GM12878 (cell line): Measurements from ENCODE around the gene UBXN4. TPM values are rescaled to one million over a fixed set of nuclear protein-coding genes. Genes with fewer than 3 reads are reported as not detected.

Source experiments
- ATF3 ChIP-seq: IDR thresholded peaks from 2 replicates; pipeline ENCODE4 v1.6.1; 2011; ENCODE audit warnings: low read depth, mild to moderate bottlenecking, low read length, moderate library complexity, borderline replicate concordance; ENCODE audit errors: extremely low read depth
- BHLHE40 ChIP-seq, 2 experiments: fragments of 450-650 bp in 1 of 2; IDR thresholded peaks; 2 replicates each; pipeline ENCODE4 v1.6.1; 2011 to 2017; ENCODE audit warnings: low read depth in 2 of 2, borderline replicate concordance in 1 of 2, improper control_type of control experiment in 1 of 2, low read length in 1 of 2, mild to moderate bottlenecking in 1 of 2
- BRCA1 ChIP-seq: IDR thresholded peaks from 2 replicates; pipeline ENCODE4 v1.6.1; 2011; ENCODE audit warnings: low read depth, low read length, improper control_type of control experiment
- CHD4 ChIP-seq: fragments of 200-600 bp; sonication (generic); IDR thresholded peaks from 2 replicates; pipeline ENCODE4 v1.6.1; 2016; ENCODE audit warnings: mild to moderate bottlenecking
- CREM ChIP-seq: IDR thresholded peaks from 2 replicates; pipeline ENCODE4 v1.6.1; 2014; ENCODE audit warnings: antibody characterized with exemption, low read depth
- ESRRA ChIP-seq: IDR thresholded peaks from 2 replicates; pipeline ENCODE4 v1.6.1; 2012; ENCODE audit warnings: mild to moderate bottlenecking, low read length, improper control_type of control experiment
- HDAC6 ChIP-seq: fragments of 200-600 bp; sonication (generic); IDR thresholded peaks from one replicate; pipeline ENCODE4 v1.8.0; 2017; ENCODE audit warnings: antibody characterized with exemption; ENCODE audit not compliant: unreplicated experiment
- NFYB ChIP-seq: IDR thresholded peaks from 2 replicates; pipeline ENCODE4 v1.6.1; 2011; ENCODE audit warnings: low read depth, mild to moderate bottlenecking, low read length, improper control_type of control experiment, moderate library complexity; ENCODE audit not compliant: insufficient read depth
- RBBP5 ChIP-seq: fragments of 200-600 bp; sonication (generic); conservative IDR thresholded peaks from 2 replicates; pipeline ENCODE4 v1.6.1; 2016
- SMAD5 ChIP-seq: IDR thresholded peaks from 2 replicates; pipeline ENCODE4 v1.6.1; 2016; ENCODE audit warnings: antibody characterized with exemption, low read depth
- SRF ChIP-seq, 2 experiments: IDR thresholded peaks; 2 replicates each; pipeline ENCODE4 v1.6.1; 2011; ENCODE audit warnings: low read depth in 2 of 2, low read length in 2 of 2, mild to moderate bottlenecking in 1 of 2, moderate library complexity in 1 of 2
- TCF3 ChIP-seq: IDR thresholded peaks from 2 replicates; pipeline ENCODE4 v1.6.1; 2012; ENCODE audit warnings: low read depth, mild to moderate bottlenecking, low read length, borderline replicate concordance; ENCODE audit not compliant: insufficient read depth
- TCF7 ChIP-seq: IDR thresholded peaks from 2 replicates; pipeline ENCODE4 v1.6.1; 2014; ENCODE audit warnings: antibody characterized with exemption, borderline replicate concordance
- YBX1 ChIP-seq: fragments of 450-650 bp; IDR thresholded peaks from 2 replicates; pipeline ENCODE4 v1.6.1; 2016; ENCODE audit warnings: antibody characterized with exemption
- ZBTB40 ChIP-seq: fragments of 450-650 bp; IDR thresholded peaks from 2 replicates; pipeline ENCODE4 v1.6.1; 2016; ENCODE audit warnings: mild to moderate bottlenecking, moderate library complexity, borderline replicate concordance
- ZNF217 ChIP-seq: fragments of 450-650 bp; IDR thresholded peaks from 2 replicates; pipeline ENCODE4 v1.6.1; 2017; ENCODE audit warnings: antibody characterized with exemption, mild to moderate bottlenecking
- ZNF384 ChIP-seq: IDR thresholded peaks from 2 replicates; pipeline ENCODE4 v1.6.1; 2012; ENCODE audit warnings: low read depth, mild to moderate bottlenecking, low read length, improper control_type of control experiment, borderline replicate concordance
- ZNF687 ChIP-seq: fragments of 450-650 bp; IDR thresholded peaks from 2 replicates; pipeline ENCODE4 v1.6.1; 2017; ENCODE audit warnings: mild to moderate bottlenecking, moderate library complexity
- ZSCAN29 ChIP-seq: fragments of 450-650 bp; IDR thresholded peaks from 2 replicates; pipeline ENCODE4 v1.6.1; 2017; ENCODE audit warnings: mild to moderate bottlenecking, moderate library complexity
- polyA plus RNA-seq, 11 experiments: library from polyadenylated mRNA; depleted of rRNA in 4 of 11; unstranded in 6 of 11; stranded (reverse) in 5 of 11; fragments of >200 nt; fragmentation: Nextera tagmentation in 4 of 11; fragmentation: Illumina TruSeq in 1 of 11; extraction: Ambion mirVana in 4 of 11; extraction: Trizol in 1 of 11; gene quantifications; 1 replicate in 1 of 11; 2 replicates in 10 of 11; pipeline versions ENCODE4 v1.2.1 to v1.2.3, GENCODE V29; 2011 to 2016; ENCODE audit warnings: inconsistent platforms in 2 of 11, missing spikeins in 2 of 11, low read depth in 1 of 11
- total RNA-seq, 4 experiments: library from RNA; depleted of rRNA in 3 of 4; stranded (reverse); fragments of >200 nt in 3 of 4; fragmentation: Illumina TruSeq in 1 of 4; extraction: Trizol in 1 of 4; gene quantifications; 2 replicates each; pipeline versions ENCODE4 v1.2.1 to v1.2.3, GENCODE V29; 2013 to 2021

The UBXN4 gene
- total and polyA plus RNA-seq, 10 of the 15 experiments (the other 5 are each of a cell fraction or from before 2014, with no cell fraction given) = 52.6 to 133 (median 71.9) TPM

GRCh38 chr2:135741395-135742324, at the start of gene UBXN4 (continued):
- peak; percentile 54; the same call in 1 of the 2 replicates for TF ChIP-seq ZBTB40
- TF ChIP-seq ZSCAN29 = no peak
- peak; percentile 93 for TF ChIP-seq CREM
- 0 out of 2 replicates have a peak, but pooled peaks have one; percentile 57 for TF ChIP-seq CHD4
- no peak for TF ChIP-seq YBX1
- no peak for TF ChIP-seq ZNF384
- TF ChIP-seq ATF3 = no peak
- TF ChIP-seq HDAC6 = no peak
- TF ChIP-seq TCF7 = no peak
- peak; percentile 76 for TF ChIP-seq SMAD5
- TF ChIP-seq ZNF687 = peak; percentile 54; the same call in 1 of the 2 replicates
- TF ChIP-seq NFYB = no peak
- TF ChIP-seq BRCA1 = 0 out of 2 replicates have a peak, but pooled peaks have one; percentile 37
- TF ChIP-seq TCF3 = 0 out of 2 replicates have a peak, but pooled peaks have one; percentile 43
- TF ChIP-seq SRF (IDR thresholded peaks at IDR 0.05; ENCODE audit: low read depth in 2 of 2, low read length in 2 of 2) = peak in 1 of 2 experiments; percentile 41; a peak in 1 of 4 replicates
- TF ChIP-seq RBBP5 = no peak; the same call in 1 of the 2 replicates
- TF ChIP-seq ZNF217 = peak; percentile 78; the same call in 1 of the 2 replicates
- peak; percentile 52 to 83 for TF ChIP-seq BHLHE40 (IDR thresholded peaks at IDR 0.05; ENCODE audit: borderline replicate concordance in 1 of 2, low read depth in 2 of 2, low read length in 1 of 2)
- no peak for TF ChIP-seq ESRRA
